ENCODE results near the gene TLE1. TPM values are rescaled to one million over a fixed set of nuclear protein-coding genes. Genes with fewer than 3 reads are reported as not detected.

TLE1 gene
- total RNA-seq, 8 experiments from 2014 or later, result 0.52 to 105 (median 43.0) TPM

GRCh38 chr9:81665322-81665871 is 23.9 kb downstream of the TLE1 start:
- no peak overlapping the region for H3K4me3 ChIP-seq
- 0 to 62% (median 0%) methylated on average over 1 to 5 of the region's 6 CpGs; no CpG with 5 or more reads in 2 of the 10 experiments for WGBS, 10 experiments
- in situ Hi-C loops (cut with MboI; ENCODE audit: low pct_unique_long_range_greater_than_20kb in 2 of 9, low sequenced_read_pairs in 9 of 9, unreplicated experiment in 9 of 9), result loop anchor here in 1 of 9 experiments (25.0 kb wide), 1 partner anchor 128 kb away; no protein-coding TSS in a partner anchor
- peak overlapping the region in 1 of 2 donors; percentile 45 for H3K27ac ChIP-seq
- ATAC-seq (replicated peaks in 6 of 8), result peak in 5 of 8 experiments; percentile 67 to 88 (median 74)
- peaks cover 38 to 62% of the 10 kb centered on the region in 2 donors for H3K4me1 ChIP-seq (replicated peaks in 1 of 2)

DNA sequence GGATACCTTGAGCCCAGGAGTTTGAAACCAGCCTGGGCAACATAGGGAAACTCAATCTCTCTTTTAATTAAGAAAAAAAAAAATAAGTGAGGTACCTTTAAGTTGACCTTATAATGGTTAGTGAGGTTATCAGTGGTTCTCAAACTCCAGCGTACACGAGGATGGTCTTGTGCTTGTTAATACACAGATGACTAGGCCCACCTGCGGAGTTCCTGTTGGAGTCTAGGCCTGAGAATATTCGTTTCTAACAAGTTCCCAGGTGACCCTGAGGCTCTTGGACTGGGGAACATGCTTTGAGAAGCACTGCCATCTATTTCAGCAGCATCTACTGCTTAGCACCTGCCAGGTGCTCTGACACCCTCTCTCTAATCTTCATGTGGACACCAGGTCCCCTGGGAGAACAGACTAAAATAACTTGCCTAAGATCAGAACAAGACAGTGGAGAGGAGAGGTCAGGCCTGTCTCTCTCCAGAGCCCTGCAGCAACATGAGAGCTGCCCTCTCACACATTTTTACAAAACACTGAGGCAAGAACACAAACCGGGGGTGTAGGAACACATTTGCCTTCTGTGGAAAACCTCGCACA is 24.6 kb downstream of the TLE1 start:
- in situ Hi-C loops (cut with MboI; ENCODE audit: low pct_unique_long_range_greater_than_20kb in 2 of 9, low sequenced_read_pairs in 9 of 9, unreplicated experiment in 9 of 9), result loop anchor here in 1 of 9 experiments (25.0 kb wide), 1 partner anchor 127 kb away; no protein-coding TSS in a partner anchor
- H3K4me1 ChIP-seq (replicated peaks in 1 of 2), result peaks cover 38 to 56% of the 10 kb centered on the region in 2 donors
- peak overlapping the region; percentile 20 to 45 for H3K27ac ChIP-seq
- WGBS, 10 experiments, result 34 to 93% (median 41%) methylated on average over 2 to 6 of the region's 6 CpGs; no CpG with 5 or more reads in 2 of the 10 experiments
- H3K4me3 ChIP-seq, result no peak overlapping the region
- peak in 1 of 8 experiments; percentile 7 for ATAC-seq (replicated peaks in 6 of 8)

GRCh38 chr9:81661339-81661738 is 28.0 kb downstream of the TLE1 start:
- peak in 3 of 8 experiments; percentile 50 to 79 (median 77) for ATAC-seq (replicated peaks in 6 of 8)
- H3K4me3 ChIP-seq, result no peak overlapping the region
- peaks cover 43 to 51% of the 10 kb centered on the region in 2 donors for H3K4me1 ChIP-seq (replicated peaks in 1 of 2)
- in situ Hi-C loops (cut with MboI; ENCODE audit: low pct_unique_long_range_greater_than_20kb in 2 of 9, low sequenced_read_pairs in 9 of 9, unreplicated experiment in 9 of 9), result loop anchor here in 1 of 9 experiments (25.0 kb wide), 1 partner anchor 124 kb away; no protein-coding TSS in a partner anchor
- no peak overlapping the region for H3K27ac ChIP-seq
- 40 to 100% (median 78%) methylated on average over 1 to 3 of the region's 3 CpGs; no CpG with 5 or more reads in 2 of the 10 experiments for WGBS, 10 experiments

- 0 to 100% (median 79%) methylated on average over 1 of the region's 1 CpG; no CpG with 5 or more reads in 4 of the 10 experiments for WGBS, 10 experiments
- no peak overlapping the region for H3K27ac ChIP-seq
- ATAC-seq (replicated peaks in 6 of 8), result peak in 2 of 8 experiments; percentile 20 to 57
- in situ Hi-C loops (cut with MboI; ENCODE audit: low pct_unique_long_range_greater_than_20kb in 2 of 9, low sequenced_read_pairs in 9 of 9, unreplicated experiment in 9 of 9), result loop anchor here in 1 of 9 experiments (25.0 kb wide), 1 partner anchor 120 kb away; no protein-coding TSS in a partner anchor
- H3K4me1 ChIP-seq (replicated peaks in 1 of 2), result peaks cover 34 to 35% of the 10 kb centered on the region in 2 donors
- no peak overlapping the region for H3K4me3 ChIP-seq
These were observed 32.4 kb downstream of the TLE1 start for GRCh38 chr9:81656871-81657337.

DNA sequence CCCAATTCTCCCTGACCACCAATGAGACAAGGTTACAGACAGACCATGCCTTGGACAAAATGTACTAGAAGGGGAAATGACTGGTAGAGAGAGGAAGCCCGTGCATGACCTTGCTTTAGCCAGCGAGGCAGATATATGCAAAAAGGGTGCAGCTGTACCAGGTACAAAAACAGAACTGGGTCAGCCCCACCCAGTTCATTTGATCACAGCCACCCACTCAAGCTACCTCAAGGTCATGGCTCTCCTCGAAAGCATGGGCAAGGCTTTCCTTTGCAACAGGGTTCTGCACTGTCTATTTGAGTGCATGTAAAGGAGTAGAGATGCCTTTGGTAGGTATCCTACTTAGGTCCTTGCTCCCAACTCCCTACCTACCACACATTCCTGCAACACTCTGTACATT is 33.3 kb downstream of the TLE1 start:
- no peak overlapping the region for H3K4me3 ChIP-seq
- no peak for ATAC-seq (replicated peaks in 6 of 8)
- in situ Hi-C loops (cut with MboI; ENCODE audit: low pct_unique_long_range_greater_than_20kb in 2 of 9, low sequenced_read_pairs in 9 of 9, unreplicated experiment in 9 of 9), result loop anchor here in 1 of 9 experiments (25.0 kb wide), 1 partner anchor 119 kb away; no protein-coding TSS in a partner anchor

DNA sequence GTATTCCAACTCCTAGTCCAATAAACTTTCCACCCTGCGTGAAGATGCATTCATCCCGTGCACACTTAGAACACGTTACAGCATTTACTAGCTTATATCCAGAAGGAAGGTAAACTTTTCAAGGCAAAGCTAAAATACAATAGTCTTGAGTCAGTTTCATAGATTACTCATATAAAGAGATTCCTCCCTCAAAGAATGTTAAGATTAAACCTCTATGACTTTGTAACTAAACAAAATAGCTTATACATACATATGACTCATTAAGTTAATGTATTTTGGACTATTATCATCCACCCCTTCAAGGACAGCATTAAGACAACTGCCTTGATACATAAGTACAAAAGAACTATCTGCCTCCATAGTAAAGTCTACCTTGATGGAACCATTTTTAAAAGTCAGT is 36.1 kb downstream of the TLE1 start:
- no peak for ATAC-seq (replicated peaks in 6 of 8)
- no peak overlapping the region for H3K4me3 ChIP-seq
- peaks cover 58 to 63% of the 10 kb centered on the region in 2 donors for H3K4me1 ChIP-seq (replicated peaks in 1 of 2)
- H3K27ac ChIP-seq, result no peak overlapping the region
- 87 to 100% (median 98%) methylated on average over 1 to 3 of the region's 3 CpGs; no CpG with 5 or more reads in 2 of the 10 experiments for WGBS, 10 experiments
- in situ Hi-C loops (cut with MboI; ENCODE audit: low pct_unique_long_range_greater_than_20kb in 2 of 9, low sequenced_read_pairs in 9 of 9, unreplicated experiment in 9 of 9), result loop anchor here in 1 of 9 experiments (25.0 kb wide), 1 partner anchor 116 kb away; no protein-coding TSS in a partner anchor

More for the DNA sequence above, 33.3 kb downstream of the TLE1 start:
- WGBS, 10 experiments, result 42 to 93% (median 69%) methylated on average over 1 to 3 of the region's 3 CpGs; no CpG with 5 or more reads in 4 of the 10 experiments
- Histone ChIP-seq H3K4me1 (replicated peaks in 1 of 2) (peaks cover 33 to 36% of the 10 kb centered on the region in 2 donors), H3K27ac (no peak overlapping the region)

GRCh38 chr9:81652058-81652687 is 37.2 kb downstream of the TLE1 start:
- no peak for ATAC-seq (replicated peaks in 6 of 8)
- 50 to 90% (median 81%) methylated on average over 1 to 6 of the region's 7 CpGs for WGBS, 10 experiments
- Histone ChIP-seq H3K4me3 (no peak overlapping the region), H3K4me1 (replicated peaks in 1 of 2) (peaks cover 62 to 69% of the 10 kb centered on the region in 2 donors), H3K27ac (no peak overlapping the region)
- in situ Hi-C loops (cut with MboI; ENCODE audit: low pct_unique_long_range_greater_than_20kb in 2 of 9, low sequenced_read_pairs in 9 of 9, unreplicated experiment in 9 of 9), result loop anchor here in 1 of 9 experiments (25.0 kb wide), 1 partner anchor 115 kb away; no protein-coding TSS in a partner anchor

DNA sequence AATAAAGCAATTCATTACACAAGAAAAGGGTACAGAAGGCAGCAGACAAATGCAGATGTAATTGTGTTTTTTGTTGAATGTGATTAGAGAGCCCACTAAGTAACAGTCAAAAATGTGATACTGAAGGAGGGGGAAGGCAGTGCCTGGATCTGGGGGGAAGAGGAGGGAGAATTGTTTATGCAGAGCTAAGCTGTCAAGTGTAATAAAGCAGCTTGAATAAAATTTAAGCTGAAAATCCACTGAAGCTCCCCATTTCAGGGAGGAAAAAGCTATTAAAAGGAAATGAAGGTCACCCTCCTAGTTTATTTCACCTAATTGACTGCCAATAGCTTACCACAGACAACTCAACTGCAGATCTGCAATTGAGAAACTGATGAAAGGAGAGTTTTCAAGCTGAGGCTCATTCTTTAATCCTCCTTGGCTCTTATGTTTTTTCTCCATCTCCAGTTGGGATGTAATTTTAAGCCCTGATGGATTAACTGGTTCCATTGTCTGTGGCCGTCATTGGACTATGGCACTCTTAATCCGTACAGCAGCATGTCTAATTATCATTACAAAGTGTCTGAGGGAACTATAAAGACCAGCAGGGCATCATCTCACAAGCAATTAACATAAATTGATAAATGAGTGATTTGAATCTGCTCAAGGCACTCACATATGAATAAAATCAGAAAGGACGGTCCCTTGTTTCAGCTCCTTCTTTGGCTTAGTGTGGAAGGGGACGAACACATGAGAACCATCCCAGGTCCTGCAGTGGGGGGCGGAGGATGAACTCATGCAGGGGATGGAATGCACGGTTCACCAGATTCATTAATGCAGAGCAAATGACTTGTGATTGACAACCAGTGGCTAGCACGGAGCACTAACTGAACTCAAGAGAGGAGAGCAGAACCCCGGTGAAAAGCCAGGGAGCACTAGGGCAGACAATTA is 38.5 kb downstream of the TLE1 start:
- ATAC-seq (replicated peaks in 6 of 8), result peak in 5 of 8 experiments; percentile 19 to 80 (median 76)
- in situ Hi-C loops (cut with MboI; ENCODE audit: low pct_unique_long_range_greater_than_20kb in 2 of 9, low sequenced_read_pairs in 9 of 9, unreplicated experiment in 9 of 9), result loop anchor here in 1 of 9 experiments (25.0 kb wide), 1 partner anchor 114 kb away; no protein-coding TSS in a partner anchor
- WGBS, 10 experiments, result 11 to 90% (median 18%) methylated on average over 1 to 8 of the region's 8 CpGs
- Histone ChIP-seq H3K27ac (peak overlapping the region; percentile 11 to 40), H3K4me3 (no peak overlapping the region), H3K4me1 (replicated peaks in 1 of 2) (peaks cover 51 to 57% of the 10 kb centered on the region in 2 donors)

GRCh38 chr9:81649475-81650240 is 39.7 kb downstream of the TLE1 start:
- Histone ChIP-seq H3K27ac (peak overlapping the region; percentile 40 to 59), H3K4me3 (no peak overlapping the region), H3K4me1 (replicated peaks in 1 of 2) (peaks cover 41 to 51% of the 10 kb centered on the region in 2 donors)
- peak in 5 of 8 experiments; percentile 75 to 89 (median 82) for ATAC-seq (replicated peaks in 6 of 8)
- in situ Hi-C loops (cut with MboI; ENCODE audit: low pct_unique_long_range_greater_than_20kb in 2 of 9, low sequenced_read_pairs in 9 of 9, unreplicated experiment in 9 of 9), result loop anchor here in 1 of 9 experiments (25.0 kb wide), 1 partner anchor 112 kb away; no protein-coding TSS in a partner anchor
- WGBS, 10 experiments, result 0 to 81% (median 39%) methylated on average over 1 to 13 of the region's 13 CpGs

GRCh38 chr9:81648891-81649290 is 40.5 kb downstream of the TLE1 start:
- in situ Hi-C loops (cut with MboI; ENCODE audit: low pct_unique_long_range_greater_than_20kb in 2 of 9, low sequenced_read_pairs in 9 of 9, unreplicated experiment in 9 of 9), result no loop called here
- Histone ChIP-seq H3K27ac (peak overlapping the region in 1 of 2 donors; percentile 59), H3K4me3 (no peak overlapping the region), H3K4me1 (replicated peaks in 1 of 2) (peaks cover 41 to 51% of the 10 kb centered on the region in 2 donors)
- ATAC-seq (replicated peaks in 6 of 8), result no peak
- 25 to 100% (median 80%) methylated on average over 1 to 2 of the region's 2 CpGs; no CpG with 5 or more reads in 1 of the 10 experiments for WGBS, 10 experiments

GRCh38 chr9:81646337-81646736 is 43.0 kb downstream of the TLE1 start:
- Histone ChIP-seq H3K4me1 (replicated peaks in 1 of 2) (peaks cover 34 to 42% of the 10 kb centered on the region in 2 donors), H3K27ac (no peak overlapping the region), H3K4me3 (no peak overlapping the region)
- ATAC-seq (replicated peaks in 6 of 8), result no peak
- 63 to 100% (median 66%) methylated on average over 1 to 3 of the region's 3 CpGs; no CpG with 5 or more reads in 2 of the 10 experiments for WGBS, 10 experiments
- in situ Hi-C loops (cut with MboI; ENCODE audit: low pct_unique_long_range_greater_than_20kb in 2 of 9, low sequenced_read_pairs in 9 of 9, unreplicated experiment in 9 of 9), result no loop called here

Data from motor neuron (in vitro differentiated cells).